Right lobe of liver (tissue), 4 donors: ENCODE measurements around the gene ESRP2.

ENCODE experiments used
- POLR2A ChIP-seq: fragments of 450-650 bp; IDR thresholded peaks from one replicate; pipeline ENCODE4 v1.6.1; 2017; ENCODE audit warnings: antibody characterized with exemption, mild to moderate bottlenecking
- TF ChIP-seq, protein P1 (sequence below), 4 donors: fragments of 200-600 bp in 3 of 4; fragments of 450-650 bp in 1 of 4; IDR thresholded peaks; one replicate each; pipeline versions ENCODE4 v1.5.1 to v1.8.0; 2016 to 2022; ENCODE audit warnings: antibody characterized with exemption in 4 of 4, mild to moderate bottlenecking in 2 of 4
- donor health status: DM: no; HTN: no; CAD: no.
- donor health status: DM: no; HTN: no; CAD: no.
- donor health status: DM: no; HTN: yes; CAD: no.

DNA sequence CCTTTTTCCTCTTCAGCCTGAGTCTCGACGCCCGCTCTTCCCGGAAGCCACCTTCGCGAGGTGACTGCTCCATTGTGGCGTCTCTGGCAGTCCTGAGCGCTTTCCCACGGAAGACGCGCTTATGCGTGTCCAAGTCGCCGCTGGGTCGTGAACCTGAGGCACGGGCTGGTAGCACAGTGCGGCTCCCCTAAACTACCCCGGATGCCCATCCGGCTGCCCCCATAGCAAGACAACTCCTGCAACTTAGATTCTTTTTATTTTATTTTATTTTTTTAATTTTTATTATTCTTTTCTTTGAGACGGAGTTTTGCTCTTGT, 2.1 kb upstream of the ESRP2 start:
- TF ChIP-seq, protein P1, sequence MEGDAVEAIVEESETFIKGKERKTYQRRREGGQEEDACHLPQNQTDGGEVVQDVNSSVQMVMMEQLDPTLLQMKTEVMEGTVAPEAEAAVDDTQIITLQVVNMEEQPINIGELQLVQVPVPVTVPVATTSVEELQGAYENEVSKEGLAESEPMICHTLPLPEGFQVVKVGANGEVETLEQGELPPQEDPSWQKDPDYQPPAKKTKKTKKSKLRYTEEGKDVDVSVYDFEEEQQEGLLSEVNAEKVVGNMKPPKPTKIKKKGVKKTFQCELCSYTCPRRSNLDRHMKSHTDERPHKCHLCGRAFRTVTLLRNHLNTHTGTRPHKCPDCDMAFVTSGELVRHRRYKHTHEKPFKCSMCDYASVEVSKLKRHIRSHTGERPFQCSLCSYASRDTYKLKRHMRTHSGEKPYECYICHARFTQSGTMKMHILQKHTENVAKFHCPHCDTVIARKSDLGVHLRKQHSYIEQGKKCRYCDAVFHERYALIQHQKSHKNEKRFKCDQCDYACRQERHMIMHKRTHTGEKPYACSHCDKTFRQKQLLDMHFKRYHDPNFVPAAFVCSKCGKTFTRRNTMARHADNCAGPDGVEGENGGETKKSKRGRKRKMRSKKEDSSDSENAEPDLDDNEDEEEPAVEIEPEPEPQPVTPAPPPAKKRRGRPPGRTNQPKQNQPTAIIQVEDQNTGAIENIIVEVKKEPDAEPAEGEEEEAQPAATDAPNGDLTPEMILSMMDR (IDR thresholded peaks at IDR 0.05) = no peak
- no peak for TF ChIP-seq POLR2A
